ENCODE data around the gene UNC5B.

GRCh38 chr10:71210542-71210871 lies 1.9 kb upstream of the UNC5B start:
- TF ChIP-seq CTCF (IDR thresholded peaks at IDR 0.05) (no peak), EP300 (IDR thresholded peaks at IDR 0.05) (no peak)

Measured in sigmoid colon (tissue), 4 donors.